HepG2 (cell line): ENCODE measurements around the gene COA1. TPM values are rescaled to one million over a fixed set of nuclear protein-coding genes. Genes with fewer than 3 reads are reported as not detected.

Experiments used
- ATAC-seq: fragments of 200-7000 bp; cut with Tn5 transposase; 3 replicates; pipeline ENCODE4 v1.9.1; 2020; ENCODE audit warnings: mild to moderate bottlenecking, moderate library complexity
- BruUV-seq: library from RNA; stranded (reverse); fragments of 400-500 nt; replicated peaks from 2 replicates; lab custom pipeline; 2021; lab: Mats Ljungman, UMichigan
- CTCF ChIA-PET: fragments of 300-600 bp; formaldehyde crosslinking; extraction: SDS; loops from one replicate; lab custom pipeline; 2021; ENCODE audit warnings: low total read pairs, inconsistent platforms, low intra/inter-chr PET ratio; lab: Yijun Ruan, JAX
- POLR2A ChIA-PET: fragments of 350-600 bp; sonication (Branson Sonifier 250); formaldehyde crosslinking; loops from one replicate; lab custom pipeline; 2020; ENCODE audit warnings: antibody characterized with exemption, inconsistent platforms; lab: Yijun Ruan, JAX
- DNase-seq: peaks from one replicate; pipeline ENCODE4 v3.0.0-alpha.2; 2015; ENCODE audit warnings: low spot score
- FAIRE-seq: peaks from 3 replicates; lab custom pipeline; 2011; peaks lifted over from hg19 to GRCh38; lab: Jason Lieb, UNC
- H2AFZ ChIP-seq: one replicate; pipeline ENCODE4 v1.6.1; 2011; ENCODE audit warnings: low read length, inconsistent platforms
- H3K27ac ChIP-seq: fragments of 300-600 bp; 3 replicates; pipeline ENCODE4 v1.8.0; 2011; ENCODE audit warnings: mixed run types, mild to moderate bottlenecking, mixed read lengths, low read length, inconsistent platforms; ENCODE audit not compliant: insufficient read depth; ENCODE audit errors: extremely low read length
- H3K27me3 ChIP-seq, 2 experiments: fragments of 200-600 bp in 1 of 2; 2 replicates in 1 of 2; 3 replicates in 1 of 2; pipeline versions ENCODE4 v1.6.0 to v1.8.0; 2011; ENCODE audit warnings: low read length in 2 of 2, mild to moderate bottlenecking in 2 of 2, moderate library complexity in 2 of 2, inconsistent platforms in 1 of 2; ENCODE audit not compliant: insufficient read depth in 2 of 2, control insufficient read depth in 1 of 2
- H3K36me3 ChIP-seq, 2 experiments: fragments of 200-600 bp in 1 of 2; replicated peaks in 1 of 2; 2 replicates in 1 of 2; 3 replicates in 1 of 2; pipeline versions ENCODE4 v1.5.1 to v1.8.0; 2011; ENCODE audit warnings: low read length in 2 of 2, inconsistent platforms in 1 of 2; ENCODE audit not compliant: insufficient read depth in 2 of 2, control insufficient read depth in 1 of 2
- H3K4me1 ChIP-seq: 2 replicates; pipeline ENCODE4 v1.5.1; 2012; ENCODE audit warnings: low read length, inconsistent platforms; ENCODE audit not compliant: insufficient read depth
- H3K4me2 ChIP-seq: 2 replicates; pipeline ENCODE4 v1.6.0; 2011; ENCODE audit warnings: low read depth, low read length, inconsistent platforms
- H3K4me3 ChIP-seq, 3 experiments: fragments of 200-600 bp in 1 of 3; sonication (generic), shearing (Covaris generic) in 1 of 3; replicated peaks in 1 of 3; 2 replicates each; pipeline ENCODE4 v1.5.1; 2011 to 2016; ENCODE audit warnings: low read length in 3 of 3, inconsistent platforms in 2 of 3, low read depth in 2 of 3, mild to moderate bottlenecking in 2 of 3, control low read depth in 1 of 3, mixed read lengths in 1 of 3; ENCODE audit not compliant: insufficient read depth in 1 of 3
- H3K79me2 ChIP-seq: one replicate; pipeline ENCODE4 v1.6.1; 2011; ENCODE audit warnings: low read length, inconsistent platforms; ENCODE audit not compliant: insufficient read depth
- H3K9ac ChIP-seq: 2 replicates; pipeline ENCODE4 v1.6.0; 2011; ENCODE audit warnings: mild to moderate bottlenecking, low read depth, low read length, inconsistent platforms; ENCODE audit not compliant: insufficient read depth
- H3K9me3 ChIP-seq: 2 replicates; pipeline ENCODE4 v1.5.1; 2012; ENCODE audit warnings: mild to moderate bottlenecking, low read length
- H4K20me1 ChIP-seq: 2 replicates; pipeline ENCODE4 v1.6.0; 2011; ENCODE audit warnings: inconsistent platforms, mild to moderate bottlenecking, low read length, moderate library complexity; ENCODE audit not compliant: insufficient read depth
- SALL1 ChIP-seq: sonication (generic); formaldehyde crosslinking; IDR thresholded peaks from 2 replicates; pipeline ENCODE4 v1.8.0; 2022; ENCODE audit warnings: mild to moderate bottlenecking, missing genetic modification reagents
- ZNF275 ChIP-seq: sonication (generic); formaldehyde crosslinking; IDR thresholded peaks from 2 replicates; pipeline ENCODE4 v1.8.0; 2022; ENCODE audit warnings: missing genetic modification reagents, mild to moderate bottlenecking, inconsistent platforms, borderline replicate concordance
- ZNF569 ChIP-seq: sonication (generic); formaldehyde crosslinking; IDR thresholded peaks from 2 replicates; pipeline ENCODE4 v1.5.0; 2020; ENCODE audit warnings: mild to moderate bottlenecking, missing genetic modification reagents, moderate library complexity, borderline replicate concordance
- ZNF792 ChIP-seq: IDR thresholded peaks from 2 replicates; pipeline ENCODE4 v1.6.1; 2016
- WGBS: methylation state at CpG from one replicate; pipeline ENCODE4 v1.1.6; 2017; ENCODE audit warnings: low lambda C conversion rate; 5-methylcytosine and 5-hydroxymethylcytosine counted together
- in situ Hi-C: cut with HindIII; loops from 2 replicates; pipeline ENCODE4 v1.10.0; 2017; ENCODE audit warnings: low pct_unique_long_range_greater_than_20kb; ENCODE audit not compliant: extremely low pct_ligation_motif_present
- intact Hi-C: fragments of 100-400 bp; cut with micrococcal nuclease; formaldehyde crosslinking; loops from one replicate; pipeline ENCODE4 v1.10.0; 2022; ENCODE audit not compliant: unreplicated experiment
- polyA plus RNA-seq, 8 experiments: library from polyadenylated mRNA; depleted of rRNA in 3 of 8; stranded (reverse) in 7 of 8; unstranded in 1 of 8; fragments of >200 nt; fragmentation: Illumina TruSeq in 4 of 8; extraction: Trizol in 4 of 8; gene quantifications; 2 replicates each; pipeline versions ENCODE4 v1.2.1 to v1.2.3, GENCODE V29; 2011 to 2016; ENCODE audit warnings: low read depth in 4 of 8, missing spikeins in 1 of 8, mixed read lengths in 1 of 8; ENCODE audit not compliant: insufficient read depth in 1 of 8
- total RNA-seq, 5 experiments: library from RNA; depleted of rRNA; stranded (reverse); fragments of >200 nt; fragmentation: Illumina TruSeq; extraction: Trizol; gene quantifications; 2 replicates each; pipeline ENCODE4 v1.2.3, GENCODE V29; 2016; ENCODE audit warnings: low read depth in 1 of 5
- TF ChIP-seq, protein P1 (sequence below): sonication (generic); formaldehyde crosslinking; IDR thresholded peaks from 2 replicates; pipeline ENCODE4 v1.5.0; 2020; ENCODE audit warnings: mild to moderate bottlenecking, missing genetic modification reagents, borderline replicate concordance
- TF ChIP-seq, protein P2 (sequence below): sonication (generic); formaldehyde crosslinking; IDR thresholded peaks from 2 replicates; pipeline ENCODE4 v1.9.0; 2021; ENCODE audit warnings: missing genetic modification reagents, borderline replicate concordance
- TF ChIP-seq, protein P3 (sequence below): IDR thresholded peaks from 2 replicates; pipeline ENCODE4 v1.6.1; 2016
- TF ChIP-seq, protein P4 (sequence below): IDR thresholded peaks from 2 replicates; pipeline ENCODE4 v1.6.1; 2016; ENCODE audit warnings: missing genetic modification reagents, missing compliant biosample characterization
- TF ChIP-seq, protein P5 (sequence below): sonication (generic); formaldehyde crosslinking; IDR thresholded peaks from 2 replicates; pipeline ENCODE4 v1.5.0; 2020; ENCODE audit warnings: mild to moderate bottlenecking, missing genetic modification reagents, borderline replicate concordance

The COA1 gene
- total and polyA plus RNA-seq, 2 of the 13 experiments (the other 11 are each of a cell fraction or from before 2014, with no cell fraction given) = 33.2 to 65.7 TPM

GRCh38 chr7:43590862-43591557 lies 138.3 kb downstream of the COA1 start:
- Histone ChIP-seq H3K4me2 (peak overlapping the region; percentile 34), H4K20me1 (peaks cover 42% of the 10 kb centered on the region), H3K9me3 (no peaks in the 10 kb centered on the region), H3K79me2 (peaks cover 95% of the 10 kb centered on the region), H3K27me3 (no peaks in the 10 kb centered on the region), H3K27ac (peak overlapping the region; percentile 43), H3K9ac (0 out of 2 replicates have a peak overlapping the region, but pooled peaks have one; percentile 5), H2AFZ (no peak overlapping the region), H3K4me3 (no peak overlapping the region), H3K36me3 (peaks cover 0 to 4% of the 10 kb centered on the region in 2 experiments; a peak in 2 of 5 replicates), H3K4me1 (peaks cover 78% of the 10 kb centered on the region)
- intact Hi-C loops = no loop called here
- ATAC-seq (peak; percentile 26), FAIRE-seq (no peak), DNase-seq (no peak)
- TF ChIP-seq, protein P1, sequence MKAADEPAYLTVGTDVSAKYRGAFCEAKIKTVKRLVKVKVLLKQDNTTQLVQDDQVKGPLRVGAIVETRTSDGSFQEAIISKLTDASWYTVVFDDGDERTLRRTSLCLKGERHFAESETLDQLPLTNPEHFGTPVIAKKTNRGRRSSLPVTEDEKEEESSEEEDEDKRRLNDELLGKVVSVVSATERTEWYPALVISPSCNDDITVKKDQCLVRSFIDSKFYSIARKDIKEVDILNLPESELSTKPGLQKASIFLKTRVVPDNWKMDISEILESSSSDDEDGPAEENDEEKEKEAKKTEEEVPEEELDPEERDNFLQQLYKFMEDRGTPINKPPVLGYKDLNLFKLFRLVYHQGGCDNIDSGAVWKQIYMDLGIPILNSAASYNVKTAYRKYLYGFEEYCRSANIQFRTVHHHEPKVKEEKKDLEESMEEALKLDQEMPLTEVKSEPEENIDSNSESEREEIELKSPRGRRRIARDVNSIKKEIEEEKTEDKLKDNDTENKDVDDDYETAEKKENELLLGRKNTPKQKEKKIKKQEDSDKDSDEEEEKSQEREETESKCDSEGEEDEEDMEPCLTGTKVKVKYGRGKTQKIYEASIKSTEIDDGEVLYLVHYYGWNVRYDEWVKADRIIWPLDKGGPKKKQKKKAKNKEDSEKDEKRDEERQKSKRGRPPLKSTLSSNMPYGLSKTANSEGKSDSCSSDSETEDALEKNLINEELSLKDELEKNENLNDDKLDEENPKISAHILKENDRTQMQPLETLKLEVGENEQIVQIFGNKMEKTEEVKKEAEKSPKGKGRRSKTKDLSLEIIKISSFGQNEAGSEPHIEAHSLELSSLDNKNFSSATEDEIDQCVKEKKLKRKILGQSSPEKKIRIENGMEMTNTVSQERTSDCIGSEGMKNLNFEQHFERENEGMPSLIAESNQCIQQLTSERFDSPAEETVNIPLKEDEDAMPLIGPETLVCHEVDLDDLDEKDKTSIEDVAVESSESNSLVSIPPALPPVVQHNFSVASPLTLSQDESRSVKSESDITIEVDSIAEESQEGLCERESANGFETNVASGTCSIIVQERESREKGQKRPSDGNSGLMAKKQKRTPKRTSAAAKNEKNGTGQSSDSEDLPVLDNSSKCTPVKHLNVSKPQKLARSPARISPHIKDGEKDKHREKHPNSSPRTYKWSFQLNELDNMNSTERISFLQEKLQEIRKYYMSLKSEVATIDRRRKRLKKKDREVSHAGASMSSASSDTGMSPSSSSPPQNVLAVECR (CRISPR knock-in tag) = no peak
- TF ChIP-seq ZNF275 (CRISPR knock-in tag) = no peak
- no peak for TF ChIP-seq SALL1
- TF ChIP-seq ZNF569 (CRISPR knock-in tag) = no peak
- TF ChIP-seq, protein P2, sequence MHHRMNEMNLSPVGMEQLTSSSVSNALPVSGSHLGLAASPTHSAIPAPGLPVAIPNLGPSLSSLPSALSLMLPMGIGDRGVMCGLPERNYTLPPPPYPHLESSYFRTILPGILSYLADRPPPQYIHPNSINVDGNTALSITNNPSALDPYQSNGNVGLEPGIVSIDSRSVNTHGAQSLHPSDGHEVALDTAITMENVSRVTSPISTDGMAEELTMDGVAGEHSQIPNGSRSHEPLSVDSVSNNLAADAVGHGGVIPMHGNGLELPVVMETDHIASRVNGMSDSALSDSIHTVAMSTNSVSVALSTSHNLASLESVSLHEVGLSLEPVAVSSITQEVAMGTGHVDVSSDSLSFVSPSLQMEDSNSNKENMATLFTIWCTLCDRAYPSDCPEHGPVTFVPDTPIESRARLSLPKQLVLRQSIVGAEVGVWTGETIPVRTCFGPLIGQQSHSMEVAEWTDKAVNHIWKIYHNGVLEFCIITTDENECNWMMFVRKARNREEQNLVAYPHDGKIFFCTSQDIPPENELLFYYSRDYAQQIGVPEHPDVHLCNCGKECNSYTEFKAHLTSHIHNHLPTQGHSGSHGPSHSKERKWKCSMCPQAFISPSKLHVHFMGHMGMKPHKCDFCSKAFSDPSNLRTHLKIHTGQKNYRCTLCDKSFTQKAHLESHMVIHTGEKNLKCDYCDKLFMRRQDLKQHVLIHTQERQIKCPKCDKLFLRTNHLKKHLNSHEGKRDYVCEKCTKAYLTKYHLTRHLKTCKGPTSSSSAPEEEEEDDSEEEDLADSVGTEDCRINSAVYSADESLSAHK (CRISPR knock-in tag) = no peak
- TF ChIP-seq, protein P3, sequence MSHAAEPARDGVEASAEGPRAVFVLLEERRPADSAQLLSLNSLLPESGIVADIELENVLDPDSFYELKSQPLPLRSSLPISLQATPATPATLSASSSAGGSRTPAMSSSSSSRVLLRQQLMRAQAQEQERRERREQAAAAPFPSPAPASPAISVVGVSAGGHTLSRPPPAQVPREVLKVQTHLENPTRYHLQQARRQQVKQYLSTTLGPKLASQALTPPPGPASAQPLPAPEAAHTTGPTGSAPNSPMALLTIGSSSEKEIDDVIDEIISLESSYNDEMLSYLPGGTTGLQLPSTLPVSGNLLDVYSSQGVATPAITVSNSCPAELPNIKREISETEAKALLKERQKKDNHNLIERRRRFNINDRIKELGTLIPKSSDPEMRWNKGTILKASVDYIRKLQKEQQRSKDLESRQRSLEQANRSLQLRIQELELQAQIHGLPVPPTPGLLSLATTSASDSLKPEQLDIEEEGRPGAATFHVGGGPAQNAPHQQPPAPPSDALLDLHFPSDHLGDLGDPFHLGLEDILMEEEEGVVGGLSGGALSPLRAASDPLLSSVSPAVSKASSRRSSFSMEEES (CRISPR knock-in tag) = no peak
- TF ChIP-seq, protein P4, sequence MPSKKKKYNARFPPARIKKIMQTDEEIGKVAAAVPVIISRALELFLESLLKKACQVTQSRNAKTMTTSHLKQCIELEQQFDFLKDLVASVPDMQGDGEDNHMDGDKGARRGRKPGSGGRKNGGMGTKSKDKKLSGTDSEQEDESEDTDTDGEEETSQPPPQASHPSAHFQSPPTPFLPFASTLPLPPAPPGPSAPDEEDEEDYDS (CRISPR knock-in tag) = no peak
- TF ChIP-seq ZNF792 (CRISPR knock-in tag) = no peak
- TF ChIP-seq, protein P5, sequence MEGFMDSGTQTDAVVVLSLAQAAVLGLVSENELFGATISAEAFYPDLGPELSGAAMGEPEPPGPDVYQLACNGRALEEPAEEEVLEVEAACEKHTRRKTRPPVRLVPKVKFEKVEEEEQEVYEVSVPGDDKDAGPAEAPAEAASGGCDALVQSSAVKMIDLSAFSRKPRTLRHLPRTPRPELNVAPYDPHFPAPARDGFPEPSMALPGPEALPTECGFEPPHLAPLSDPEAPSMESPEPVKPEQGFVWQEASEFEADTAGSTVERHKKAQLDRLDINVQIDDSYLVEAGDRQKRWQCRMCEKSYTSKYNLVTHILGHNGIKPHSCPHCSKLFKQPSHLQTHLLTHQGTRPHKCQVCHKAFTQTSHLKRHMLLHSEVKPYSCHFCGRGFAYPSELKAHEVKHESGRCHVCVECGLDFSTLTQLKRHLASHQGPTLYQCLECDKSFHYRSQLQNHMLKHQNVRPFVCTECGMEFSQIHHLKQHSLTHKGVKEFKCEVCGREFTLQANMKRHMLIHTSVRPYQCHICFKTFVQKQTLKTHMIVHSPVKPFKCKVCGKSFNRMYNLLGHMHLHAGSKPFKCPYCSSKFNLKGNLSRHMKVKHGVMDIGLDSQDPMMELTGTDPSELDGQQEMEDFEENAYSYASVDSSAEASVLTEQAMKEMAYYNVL (CRISPR knock-in tag) = no peak
- in situ Hi-C loops = no loop called here
- POLR2A ChIA-PET = interaction anchor here (1.5 kb wide), 1 partner anchor 8 kb away, joined by 5 read pairs; the partner anchor contains the start of gene STK17A
- WGBS = 90% methylated on average over 2 of the region's 2 CpGs
- CTCF ChIA-PET = no interaction called here
- BruUV-seq = no TSS peak
